ENCODE results near the gene ROCK2. TPM values are rescaled to one million over a fixed set of nuclear protein-coding genes. Genes with fewer than 3 reads are reported as not detected.

ROCK2 gene
- total and polyA plus RNA-seq, 2 of the 13 experiments (the other 11 are each of a cell fraction or from before 2014, with no cell fraction given) = 38.1 to 119 TPM

DNA sequence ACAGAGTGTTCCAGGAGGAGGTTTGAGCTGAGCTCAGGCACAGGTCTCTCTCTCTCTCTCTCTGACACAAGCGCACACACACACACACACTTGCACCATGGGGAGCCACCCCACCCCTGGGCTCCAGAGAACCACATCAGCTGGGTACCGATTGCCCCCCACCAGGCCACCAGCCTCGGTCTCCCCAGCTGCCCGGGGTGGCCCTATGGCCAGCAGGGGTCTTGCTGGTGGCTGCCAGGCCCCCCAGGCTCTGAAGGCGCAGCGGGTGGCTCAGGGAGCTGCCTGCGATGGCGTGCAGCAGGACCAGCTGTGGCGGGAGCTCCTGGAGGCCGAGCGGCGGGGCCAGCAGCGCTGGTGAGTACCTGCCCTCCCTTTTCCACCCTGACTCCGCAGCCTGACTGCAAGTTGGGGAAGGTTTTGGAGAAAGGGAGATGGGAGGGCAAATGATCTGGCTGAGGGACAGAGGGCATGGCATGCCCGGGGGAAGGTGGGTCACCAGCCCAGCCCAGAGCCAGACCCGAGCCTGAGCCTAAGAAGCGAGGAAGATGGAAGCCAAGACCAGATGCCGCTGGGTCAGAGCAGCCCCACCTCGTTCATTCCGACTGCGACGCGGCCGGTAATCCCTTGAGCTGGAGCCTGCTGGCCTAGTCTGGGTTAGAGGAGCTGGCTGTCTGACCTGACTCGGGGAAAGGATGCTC is 211.0 kb downstream of the ROCK2 start:
- peaks cover 55% of the 10 kb centered on the region for H3K4me1 ChIP-seq (ENCODE audit: insufficient read depth, low read length)
- in situ Hi-C loops (cut with HindIII; ENCODE audit: extremely low pct_ligation_motif_present, low pct_unique_long_range_greater_than_20kb) = loop anchor here (5.0 to 10.0 kb wide), 2 partner anchors 314 to 451 kb away; no protein-coding TSS in a partner anchor
- no peaks in the 10 kb centered on the region for H3K79me2 ChIP-seq (ENCODE audit: insufficient read depth, low read length)
- FAIRE-seq (no peak), ATAC-seq (peak; percentile 67), DNase-seq (ENCODE audit: low spot score) (no peak)
- intact Hi-C loops (cut with micrococcal nuclease; ENCODE audit: unreplicated experiment) = loop anchor here (1.0 to 10.0 kb wide), 7 partner anchors 21 to 449 kb away; partner anchors contain the start of genes ROCK2 and SLC66A3
- H3K4me2 ChIP-seq (ENCODE audit: low read depth, low read length) = peak overlapping the region; percentile 99
- H3K27me3 ChIP-seq (ENCODE audit: control insufficient read depth in 1 of 2, insufficient read depth in 2 of 2, low read length in 2 of 2) = peaks cover 2 to 22% of the 10 kb centered on the region in 2 experiments; a peak in 3 of 5 replicates
- H3K9me3 ChIP-seq (ENCODE audit: low read length) = no peaks in the 10 kb centered on the region
- no peak overlapping the region for H2AFZ ChIP-seq (ENCODE audit: low read length)
- no TSS peak for BruUV-seq (replicated peaks)
- 2% methylated on average over 13 of the region's 25 CpGs for WGBS (ENCODE audit: low lambda C conversion rate)
- no peaks in the 10 kb centered on the region for H4K20me1 ChIP-seq (ENCODE audit: insufficient read depth, low read length)
- H3K4me3 ChIP-seq (replicated peaks in 1 of 3; ENCODE audit: insufficient read depth in 1 of 3, low read depth in 2 of 3, low read length in 3 of 3) = peak overlapping the region; percentile 60 to 85 (median 64)
- peak overlapping the region; percentile 52 for H3K9ac ChIP-seq (ENCODE audit: insufficient read depth, low read depth, low read length)
- POLR2A ChIA-PET = interaction anchor here (0.6 to 2.2 kb wide), 11 partner anchors 12 to 1503 kb away, joined by 3 to 19 read pairs (median 6); partner anchors contain the start of genes E2F6, ROCK2, SLC66A3 and YWHAQ
- CTCF ChIA-PET (ENCODE audit: low intra/inter-chr PET ratio, low total read pairs) = interaction anchor here (0.6 to 1.4 kb wide), 7 partner anchors 17 to 549 kb away, joined by 3 to 11 read pairs (median 3); no protein-coding TSS in a partner anchor
- H3K27ac ChIP-seq (ENCODE audit: extremely low read length, insufficient read depth, low read length) = no peak overlapping the region
- H3K36me3 ChIP-seq (replicated peaks in 1 of 2; ENCODE audit: control insufficient read depth in 1 of 2, insufficient read depth in 2 of 2, low read length in 2 of 2) = no peaks in the 10 kb centered on the region
- no peak for TF ChIP-seq POLR2AphosphoS2 (IDR thresholded peaks at IDR 0.05; ENCODE audit: low read depth, low read length)
- TF ChIP-seq TERF1 (CRISPR knock-in tag; IDR thresholded peaks at IDR 0.05) = no peak
- TF ChIP-seq MAZ (IDR thresholded peaks at IDR 0.05; ENCODE audit: borderline replicate concordance, low read depth, low read length) = no peak
- TF ChIP-seq MAZ (CRISPR knock-in tag; IDR thresholded peaks at IDR 0.05; ENCODE audit: low read depth) = peak; percentile 36; the same call in 1 of the 2 replicates
- TF ChIP-seq ELF1 (CRISPR knock-in tag; IDR thresholded peaks at IDR 0.05) = no peak
- no peak for TF ChIP-seq TEAD2 (CRISPR knock-in tag; IDR thresholded peaks at IDR 0.05)
- no peak for TF ChIP-seq ZNF792 (CRISPR knock-in tag; IDR thresholded peaks at IDR 0.05)
- no peak for TF ChIP-seq ATM (IDR thresholded peaks at IDR 0.05; ENCODE audit: borderline replicate concordance)
- TF ChIP-seq MEIS2 (CRISPR knock-in tag; IDR thresholded peaks at IDR 0.05) = no peak
- no peak for TF ChIP-seq FIP1L1 (IDR thresholded peaks at IDR 0.05; ENCODE audit: borderline replicate concordance, insufficient read depth, low read depth, low read length)
- no peak for TF ChIP-seq ZNF224 (CRISPR knock-in tag; IDR thresholded peaks at IDR 0.05)
- no peak for TF ChIP-seq RFXAP (CRISPR knock-in tag; IDR thresholded peaks at IDR 0.05; ENCODE audit: borderline replicate concordance)
- no peak for TF ChIP-seq GABPA (IDR thresholded peaks at IDR 0.05; ENCODE audit: low read depth, low read length)
- TF ChIP-seq GABPA (CRISPR knock-in tag; IDR thresholded peaks at IDR 0.05; ENCODE audit: low read depth) = no peak
- no peak for TF ChIP-seq ZNF607 (CRISPR knock-in tag; IDR thresholded peaks at IDR 0.05; ENCODE audit: borderline replicate concordance)
- TF ChIP-seq ZNF468 (CRISPR knock-in tag; IDR thresholded peaks at IDR 0.05) = no peak
- TF ChIP-seq ZNF776 (CRISPR knock-in tag; IDR thresholded peaks at IDR 0.05) = no peak
- TF ChIP-seq KLF12 (CRISPR knock-in tag; IDR thresholded peaks at IDR 0.05; ENCODE audit: borderline replicate concordance) = no peak
- TF ChIP-seq STAT5B (CRISPR knock-in tag; IDR thresholded peaks at IDR 0.05) = no peak
- no peak for TF ChIP-seq ZNF777 (CRISPR knock-in tag; IDR thresholded peaks at IDR 0.05)
- no peak for TF ChIP-seq FOXK2 (IDR thresholded peaks at IDR 0.05)
- peak; percentile 37 for TF ChIP-seq HDAC1 (CRISPR knock-in tag; IDR thresholded peaks at IDR 0.05)
- no peak; the same call in 1 of the 2 replicates for TF ChIP-seq REPIN1 (CRISPR knock-in tag; IDR thresholded peaks at IDR 0.05; ENCODE audit: borderline replicate concordance, low read depth)
- no peak; the same call in 1 of the 2 replicates for TF ChIP-seq TSC22D2 (CRISPR knock-in tag; IDR thresholded peaks at IDR 0.05; ENCODE audit: borderline replicate concordance)
- no peak for TF ChIP-seq BRD4 (CRISPR knock-in tag; IDR thresholded peaks at IDR 0.05)

All from HepG2 (cell line).